Heart right ventricle (tissue), 16 donors: ENCODE measurements around the gene TRAK1. TPM values are rescaled to one million over a fixed set of nuclear protein-coding genes. Genes with fewer than 3 reads are reported as not detected.

Experiments
- ATAC-seq, 8 donors: fragments of 200-7000 bp; cut with Tn5 transposase; one replicate each; pipeline ENCODE4 v1.9.1; 2020; ENCODE audit warnings: mild to moderate bottlenecking in 8 of 8, moderate library complexity in 8 of 8, moderate number of reproducible peaks in 1 of 8
- DNase-seq, 2 donors: peaks; one replicate each; pipeline ENCODE4 v3.0.0-alpha.2; 2020
- H3K27ac ChIP-seq, 10 donors: fragments of 200-600 bp; sonication (generic) in 2 of 10; one replicate each; pipeline versions ENCODE4 v1.5.0 to v1.8.0; 2020 to 2022; ENCODE audit warnings: mild to moderate bottlenecking in 3 of 10
- H3K27me3 ChIP-seq, 7 donors: fragments of 200-600 bp; one replicate each; pipeline ENCODE4 v1.8.0; 2021 to 2022; ENCODE audit warnings: mild to moderate bottlenecking in 2 of 7
- H3K36me3 ChIP-seq, 9 donors: fragments of 200-600 bp; sonication (generic) in 1 of 9; one replicate each; pipeline versions ENCODE4 v1.5.0 to v1.8.0; 2020 to 2022; ENCODE audit warnings: mild to moderate bottlenecking in 2 of 9
- H3K4me1 ChIP-seq, 9 donors: fragments of 200-600 bp; sonication (generic) in 1 of 9; one replicate each; pipeline versions ENCODE4 v1.5.0 to v1.8.0; 2020 to 2022; ENCODE audit warnings: mild to moderate bottlenecking in 4 of 9
- H3K4me3 ChIP-seq, 10 donors: fragments of 200-600 bp; sonication (generic) in 2 of 10; one replicate each; pipeline versions ENCODE4 v1.5.0 to v1.8.0; 2020 to 2022; ENCODE audit warnings: mild to moderate bottlenecking in 7 of 10, moderate library complexity in 2 of 10
- H3K9me3 ChIP-seq, 11 donors: fragments of 200-600 bp in 10 of 11; sonication (generic) in 2 of 11; one replicate each; pipeline versions ENCODE4 v1.5.0 to v1.8.0; 2013 to 2022; ENCODE audit warnings: mild to moderate bottlenecking in 2 of 11, control low read depth in 1 of 11, moderate library complexity in 1 of 11
- CTCF ChIP-seq, 9 donors: fragments of 200-600 bp; sonication (generic) in 2 of 9; IDR thresholded peaks; one replicate each; pipeline versions ENCODE4 v1.5.0 to v1.8.0; 2021 to 2022; ENCODE audit warnings: antibody characterized with exemption in 9 of 9, mild to moderate bottlenecking in 5 of 9, moderate library complexity in 1 of 9
- WGBS, 2 donors: extraction: QIAGEN DNeasy Blood & Tissue Kit; methylation state at CpG; one replicate each; pipeline ENCODE4 v1.1.7; 2013; ENCODE audit warnings: inconsistent platforms in 1 of 2; 5-methylcytosine and 5-hydroxymethylcytosine counted together
- intact Hi-C, 10 donors: fragments of 100-400 bp; cut with DNase I; formaldehyde crosslinking; loops; one replicate each; pipeline versions ENCODE4 v1.11.1 to v1.14.2; 2022
- polyA plus RNA-seq, 2 donors: library from polyadenylated mRNA; stranded (reverse); fragments of 200-250 nt; gene quantifications; one replicate each; pipeline ENCODE4 v1.2.3, GENCODE V29; 2013
- total RNA-seq, 10 donors: library from RNA; stranded (reverse); fragmentation: NEBNext Ultra II Directional in 3 of 10; extraction: Animal tissue kit (Norgen Biotek cat#: 25700) in 3 of 10; gene quantifications; one replicate each; pipeline versions ENCODE4 v1.2.1 to v1.2.4, GENCODE V29; 2021 to 2023
- donor health status: Arrhythmogenic right ventricular cardiomyopathy.
- donor health status: ischemic (EF 13 %, LVEDD 7.1; RV severe dilation, severe dysfunction).
- donor health status: healthy with polysubstance abuse.
- donor health status: DM: no; HTN: yes; CAD: no.
- donor health status: DM: no; HTN: no; CAD: no.
- donor health status: ischemic (EF 25% LVEDD 6.9; RV normal size, moderate dysfunction).
- donor health status: ischemic (EF 25% LVEDD 5.7; RV mildly dilated, moderate dysfunction).
- donor health status: healthy.
- donor health status: DM: yes; HTN: yes; CAD: no.
- donor health status: Ischemic cardiomyopathy.
- donor health status: ischemic (EF 35%, LVEDD 5.7; RV mildly dilated, moderate dysfunction).
- donor health status: nonischemic (EF 11% LVEDD 7.7; RV severe dilation, severe dysfunction).
- donor health status: DM: yes; HTN: yes; CAD: no.
- donor health status: PGD.
- donor health status: ischemic (EF 29% LVEDD 5.4; RV normal size, mild dysfunction).
- donor health status: nonischemic (EF 23%, LVEDD 6.1; RV moderate dilation, normal function).

Gene TRAK1
- total and polyA plus RNA-seq, 12 donors, result 35.5 to 423 (median 303) TPM

GRCh38 chr3:42088803-42089530, 2.2 kb upstream of the TRAK1 start:
- intact Hi-C loops, result no loop called here
- no peak for DNase-seq
- no peaks in the 10 kb centered on the region for H3K27me3 ChIP-seq
- no peak for TF ChIP-seq CTCF (IDR thresholded peaks at IDR 0.05)
- H3K36me3 ChIP-seq, result peaks cover 0 to 42% (median 7%) of the 10 kb centered on the region in 9 donors
- WGBS, 2 donors, result 91% methylated on average over 11 of the region's 11 CpGs
- no peak overlapping the region for H3K4me3 ChIP-seq
- H3K27ac ChIP-seq, result peak overlapping the region in 1 of 10 donors; percentile 43
- H3K9me3 ChIP-seq, result peaks cover 0 to 5% (median 0%) of the 10 kb centered on the region in 11 donors
- peaks cover 5 to 78% (median 40%) of the 10 kb centered on the region in 9 donors for H3K4me1 ChIP-seq
- no peak for ATAC-seq

- Histone ChIP-seq H3K9me3 (peaks cover 0 to 5% (median 0%) of the 10 kb centered on the region in 11 donors), H3K27ac (peak overlapping the region; percentile 66 to 92 (median 80)), H3K36me3 (peaks cover 0 to 55% (median 7%) of the 10 kb centered on the region in 9 donors), H3K27me3 (no peaks in the 10 kb centered on the region), H3K4me3 (peak overlapping the region in 8 of 10 donors; percentile 3 to 37 (median 26)), H3K4me1 (peaks cover 7 to 86% (median 51%) of the 10 kb centered on the region in 9 donors)
- 64 to 71% methylated on average over 3 of the region's 3 CpGs for WGBS, 2 donors
- no peak for TF ChIP-seq CTCF (IDR thresholded peaks at IDR 0.05)
- ATAC-seq (peak in 1 of 8 donors; percentile 31), DNase-seq (no peak)
- intact Hi-C loops, result loop anchor here in 1 of 10 donors (5.0 kb wide), 1 partner anchor 80 kb away; no protein-coding TSS in a partner anchor
Observed at GRCh38 chr3:42092006-42092405, 849 bp downstream of the TRAK1 start.

GRCh38 chr3:42094128-42094527, 3.0 kb downstream of the TRAK1 start:
- 68 to 74% methylated on average over 4 of the region's 4 CpGs for WGBS, 2 donors
- peaks cover 21 to 93% (median 66%) of the 10 kb centered on the region in 9 donors for H3K4me1 ChIP-seq
- H3K4me3 ChIP-seq, result no peak overlapping the region
- no peaks in the 10 kb centered on the region for H3K27me3 ChIP-seq
- ATAC-seq (no peak), DNase-seq (no peak)
- intact Hi-C loops, result loop anchor here in 1 of 10 donors (5.0 kb wide), 1 partner anchor 82 kb away; no protein-coding TSS in a partner anchor
- peak overlapping the region in 5 of 10 donors; percentile 26 to 59 (median 33) for H3K27ac ChIP-seq
- H3K36me3 ChIP-seq, result peaks cover 0 to 34% (median 0%) of the 10 kb centered on the region in 9 donors
- TF ChIP-seq CTCF (IDR thresholded peaks at IDR 0.05), result no peak
- peaks cover 0 to 5% (median 0%) of the 10 kb centered on the region in 11 donors for H3K9me3 ChIP-seq

GRCh38 chr3:42094691-42095391, 3.7 kb downstream of the TRAK1 start:
- Histone ChIP-seq H3K9me3 (peaks cover 0 to 5% (median 0%) of the 10 kb centered on the region in 11 donors), H3K36me3 (peaks cover 0 to 27% (median 0%) of the 10 kb centered on the region in 9 donors), H3K27me3 (no peaks in the 10 kb centered on the region), H3K4me1 (peaks cover 27 to 93% (median 70%) of the 10 kb centered on the region in 9 donors), H3K27ac (peak overlapping the region in 3 of 10 donors; percentile 33 to 45 (median 38)), H3K4me3 (no peak overlapping the region)
- intact Hi-C loops, result loop anchor here in 7 of 10 donors (5.0 kb wide), 6 partner anchors 33 to 198 kb away; partner anchors contain the start of gene ULK4 (in 3 of the 7)
- no peak for DNase-seq
- no peak for ATAC-seq
- no peak for TF ChIP-seq CTCF (IDR thresholded peaks at IDR 0.05)
- 72 to 74% methylated on average over 4 of the region's 4 CpGs for WGBS, 2 donors
